ENCODE results near the gene DEPDC1. TPM values are rescaled to one million over a fixed set of nuclear protein-coding genes. Genes with fewer than 3 reads are reported as not detected.

DEPDC1 gene
- total and polyA plus RNA-seq, 2 donors (not counting 1 experiment from before 2014, with no cell fraction given) = 0.03 to 0.07 TPM

GRCh38 chr1:68473060-68473459 is 23.8 kb downstream of the DEPDC1 start:
- no peak for TF ChIP-seq CTCF (IDR thresholded peaks at IDR 0.05)
- TF ChIP-seq EZH2 (IDR thresholded peaks at IDR 0.05; ENCODE audit: borderline replicate concordance, insufficient read depth, low read depth, low read length, poor library complexity, severe bottlenecking) = no peak
- no peaks in the 10 kb centered on the region for H3K79me2 ChIP-seq (ENCODE audit: control insufficient read depth, insufficient read depth, low read length)
- POLR2A ChIA-PET = no interaction called here
- DNase-seq (no peak), ATAC-seq (ENCODE audit: low read depth) (no peak)
- no peaks in the 10 kb centered on the region for H3K4me1 ChIP-seq (ENCODE audit: control insufficient read depth in 2 of 2, insufficient read depth in 2 of 2, low read length in 2 of 2)
- H3K36me3 ChIP-seq (replicated peaks in 1 of 2; ENCODE audit: control extremely low read depth in 1 of 2, control insufficient read depth in 1 of 2, extremely low read depth in 1 of 2, insufficient read depth in 2 of 2, low read length in 1 of 2) = no peaks in the 10 kb centered on the region
- no peaks in the 10 kb centered on the region for H3K27me3 Mint-ChIP-seq
- H3K4me3 Mint-ChIP-seq = no peak overlapping the region
- no peak overlapping the region for H2AFZ ChIP-seq (ENCODE audit: insufficient read depth, low read depth, low read length, poor library complexity, severe bottlenecking)
- no peaks in the 10 kb centered on the region for H4K20me1 ChIP-seq (ENCODE audit: control insufficient read depth, insufficient read depth, low read length, poor library complexity, severe bottlenecking)
- no peak overlapping the region for H3K9ac ChIP-seq (ENCODE audit: low read length)
- no peak overlapping the region for H3K4me2 ChIP-seq (replicated peaks; ENCODE audit: low read depth, low read length, poor library complexity, severe bottlenecking)
- H3K4me1 Mint-ChIP-seq = no peaks in the 10 kb centered on the region
- CTCF ChIA-PET = no interaction called here
- intact Hi-C loops (cut with micrococcal nuclease) = no loop called here
- H3K27ac Mint-ChIP-seq = no peak overlapping the region
- peaks cover 0 to 1% (median 0%) of the 10 kb centered on the region in 3 donors for H3K9me3 ChIP-seq (ENCODE audit: control extremely low read depth in 1 of 3, control insufficient read depth in 2 of 3, insufficient read depth in 1 of 3, low read length in 2 of 3)
- no peaks in the 10 kb centered on the region for H3K9me3 Mint-ChIP-seq (ENCODE audit: insufficient read depth)
- no peak overlapping the region for H3K27ac ChIP-seq (ENCODE audit: low read length in 2 of 2)
- H3K4me3 ChIP-seq (ENCODE audit: control extremely low read depth in 1 of 5, extremely low read depth in 1 of 5, insufficient read depth in 1 of 5, low read depth in 2 of 5, low read length in 4 of 5) = no peak overlapping the region
- H3K27me3 ChIP-seq (replicated peaks in 1 of 4; ENCODE audit: control extremely low read depth in 1 of 4, control insufficient read depth in 3 of 4, insufficient read depth in 4 of 4, low read length in 3 of 4) = no peaks in the 10 kb centered on the region

DNA sequence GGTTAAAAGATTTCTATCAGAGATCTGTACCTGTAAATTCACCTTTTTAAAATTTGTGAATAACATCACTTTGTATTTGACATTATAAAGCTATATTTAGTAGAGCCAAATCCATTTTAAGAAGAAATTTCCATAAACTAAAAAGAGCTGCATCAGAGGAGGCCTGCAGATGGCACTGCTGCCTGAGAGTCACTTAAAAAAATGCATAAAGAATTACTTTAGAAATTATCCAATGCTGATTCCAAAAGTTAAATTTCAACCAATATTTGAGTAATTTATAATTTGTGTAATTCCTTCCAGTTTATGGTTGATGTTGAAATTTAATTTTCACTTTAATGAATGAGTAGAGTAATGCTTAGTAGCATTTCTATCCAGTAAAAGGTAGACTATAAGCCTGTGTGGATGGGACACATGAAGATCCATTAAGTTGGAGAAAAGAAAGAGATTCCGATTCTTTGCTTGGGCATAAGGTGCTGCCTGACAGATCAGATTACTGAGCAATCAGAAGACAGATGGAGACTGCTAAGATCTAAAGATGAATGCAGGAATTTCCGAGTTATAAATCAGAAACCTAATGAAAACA is 26.4 kb downstream of the DEPDC1 start:
- no peaks in the 10 kb centered on the region for H3K4me1 Mint-ChIP-seq
- Histone ChIP-seq H3K9ac (ENCODE audit: low read length) (no peak overlapping the region), H3K9me3 (ENCODE audit: control extremely low read depth in 1 of 3, control insufficient read depth in 2 of 3, insufficient read depth in 1 of 3, low read length in 2 of 3) (peaks cover 0 to 1% (median 0%) of the 10 kb centered on the region in 3 donors), H3K79me2 (ENCODE audit: control insufficient read depth, insufficient read depth, low read length) (no peaks in the 10 kb centered on the region), H3K27me3 (replicated peaks in 1 of 4; ENCODE audit: control extremely low read depth in 1 of 4, control insufficient read depth in 3 of 4, insufficient read depth in 4 of 4, low read length in 3 of 4) (no peaks in the 10 kb centered on the region), H3K36me3 (replicated peaks in 1 of 2; ENCODE audit: control extremely low read depth in 1 of 2, control insufficient read depth in 1 of 2, extremely low read depth in 1 of 2, insufficient read depth in 2 of 2, low read length in 1 of 2) (no peaks in the 10 kb centered on the region), H3K4me1 (ENCODE audit: control insufficient read depth in 2 of 2, insufficient read depth in 2 of 2, low read length in 2 of 2) (no peaks in the 10 kb centered on the region), H3K27ac (ENCODE audit: low read length in 2 of 2) (no peak overlapping the region), H3K4me3 (ENCODE audit: control extremely low read depth in 1 of 5, extremely low read depth in 1 of 5, insufficient read depth in 1 of 5, low read depth in 2 of 5, low read length in 4 of 5) (no peak overlapping the region), H3K4me2 (replicated peaks; ENCODE audit: low read depth, low read length, poor library complexity, severe bottlenecking) (no peak overlapping the region), H4K20me1 (ENCODE audit: control insufficient read depth, insufficient read depth, low read length, poor library complexity, severe bottlenecking) (no peaks in the 10 kb centered on the region), H2AFZ (ENCODE audit: insufficient read depth, low read depth, low read length, poor library complexity, severe bottlenecking) (no peak overlapping the region)
- TF ChIP-seq EZH2 (IDR thresholded peaks at IDR 0.05; ENCODE audit: borderline replicate concordance, insufficient read depth, low read depth, low read length, poor library complexity, severe bottlenecking) (no peak), CTCF (IDR thresholded peaks at IDR 0.05) (no peak)
- H3K27ac Mint-ChIP-seq = no peak overlapping the region
- no peak for DNase-seq
- CTCF ChIA-PET = no interaction called here
- H3K9me3 Mint-ChIP-seq (ENCODE audit: insufficient read depth) = no peaks in the 10 kb centered on the region
- no CpG with 5 or more reads among the region's 2 CpGs for WGBS (ENCODE audit: insufficient coverage)
- intact Hi-C loops (cut with micrococcal nuclease) = no loop called here
- no peak for ATAC-seq (ENCODE audit: low read depth)
- no peak overlapping the region for H3K4me3 Mint-ChIP-seq
- H3K27me3 Mint-ChIP-seq = no peaks in the 10 kb centered on the region
- POLR2A ChIA-PET = no interaction called here
